Muscle layer of colon (tissue), 2 donors: ENCODE measurements around the gene CCDC85B.
A peak's percentile ranks its signal among the peaks of the same experiment; 100 is the strongest.

Source experiments
- H3K27ac ChIP-seq: one replicate; pipeline ENCODE4 v1.7.0; 2013; ENCODE audit warnings: low read depth, mild to moderate bottlenecking, low read length, moderate library complexity
- H3K27me3 ChIP-seq, 2 donors: one replicate each; pipeline ENCODE4 v1.7.0; 2013; ENCODE audit warnings: low read length in 2 of 2, mild to moderate bottlenecking in 2 of 2; ENCODE audit not compliant: insufficient read depth in 2 of 2, control insufficient read depth in 1 of 2
- H3K36me3 ChIP-seq: one replicate; pipeline ENCODE4 v1.7.0; 2013; ENCODE audit warnings: mild to moderate bottlenecking, low read length; ENCODE audit not compliant: insufficient read depth
- H3K4me1 ChIP-seq: one replicate; pipeline ENCODE4 v1.7.0; 2013; ENCODE audit warnings: mild to moderate bottlenecking, low read length; ENCODE audit not compliant: insufficient read depth
- H3K4me3 ChIP-seq, 2 donors: one replicate each; pipeline ENCODE4 v1.7.0; 2013; ENCODE audit warnings: low read length in 2 of 2, low read depth in 1 of 2, mild to moderate bottlenecking in 1 of 2, moderate library complexity in 1 of 2
- H3K9ac ChIP-seq: one replicate; pipeline ENCODE4 v1.7.0; 2013; ENCODE audit warnings: low read length
- H3K9me3 ChIP-seq: one replicate; pipeline ENCODE4 v1.7.0; 2013; ENCODE audit warnings: mild to moderate bottlenecking, low read length
- donor health status: abdominal sarcoma.
- donor health status: Adenocarcinoma of cecum.

CCDC85B gene

GRCh38 chr11:65895482-65895981, 5.1 kb downstream of the CCDC85B start:
- peaks cover 21% of the 10 kb centered on the region for H3K4me1 ChIP-seq

GRCh38 chr11:65896034-65896999, 5.8 kb downstream of the CCDC85B start:
- Histone ChIP-seq H3K27me3 (peaks cover 7 to 8% of the 10 kb centered on the region in 2 donors), H3K9ac (no peak overlapping the region), H3K4me3 (no peak overlapping the region), H3K4me1 (peaks cover 25% of the 10 kb centered on the region), H3K9me3 (no peaks in the 10 kb centered on the region), H3K27ac (no peak overlapping the region), H3K36me3 (no peaks in the 10 kb centered on the region)

More at GRCh38 chr11:65895482-65895981, 5.1 kb downstream of the CCDC85B start:
- Histone ChIP-seq H3K9ac (no peak overlapping the region), H3K9me3 (no peaks in the 10 kb centered on the region), H3K4me3 (no peak overlapping the region), H3K27ac (no peak overlapping the region), H3K36me3 (no peaks in the 10 kb centered on the region), H3K27me3 (peaks cover 7 to 8% of the 10 kb centered on the region in 2 donors)

- Histone ChIP-seq H3K9ac (no peak overlapping the region), H3K4me3 (no peak overlapping the region), H3K27ac (no peak overlapping the region), H3K4me1 (peaks cover 21% of the 10 kb centered on the region), H3K9me3 (no peaks in the 10 kb centered on the region), H3K27me3 (peaks cover 7 to 8% of the 10 kb centered on the region in 2 donors), H3K36me3 (no peaks in the 10 kb centered on the region)
Measured at GRCh38 chr11:65897020-65897471, 6.6 kb downstream of the CCDC85B start.

- H3K9ac ChIP-seq = no peak overlapping the region
- H3K27ac ChIP-seq = no peak overlapping the region
- H3K36me3 ChIP-seq = no peaks in the 10 kb centered on the region
- H3K4me3 ChIP-seq = peak overlapping the region in 1 of 2 donors; percentile 42
- no peaks in the 10 kb centered on the region for H3K9me3 ChIP-seq
- peaks cover 7 to 8% of the 10 kb centered on the region in 2 donors for H3K27me3 ChIP-seq
- H3K4me1 ChIP-seq = peaks cover 5% of the 10 kb centered on the region
Measured at GRCh38 chr11:65898656-65899355, 8.3 kb downstream of the CCDC85B start.

GRCh38 chr11:65899356-65900124, 9.1 kb downstream of the CCDC85B start:
- peak overlapping the region; percentile 42 to 49 for H3K4me3 ChIP-seq
- peaks cover 4% of the 10 kb centered on the region for H3K4me1 ChIP-seq
- H3K36me3 ChIP-seq = no peaks in the 10 kb centered on the region
- H3K27ac ChIP-seq = peak overlapping the region; percentile 52
- H3K9me3 ChIP-seq = no peaks in the 10 kb centered on the region
- H3K27me3 ChIP-seq = peaks cover 7 to 8% of the 10 kb centered on the region in 2 donors
- H3K9ac ChIP-seq = no peak overlapping the region

GRCh38 chr11:65900125-65900898, 9.8 kb downstream of the CCDC85B start, which contains the start of gene FOSL1:
FOSL1 (minus strand) TSS chr11:65900388; CDS start chr11:65900339, 49 bp downstream.
- H3K27ac ChIP-seq = peak within 1 kb of the TSS; percentile 52
- H3K27me3 ChIP-seq = peaks cover 7 to 8% of the 10 kb centered on the region in 2 donors
- no peak within 1 kb of the TSS for H3K9ac ChIP-seq
- H3K4me3 ChIP-seq = peak within 1 kb of the TSS; percentile 42 to 49
- H3K36me3 ChIP-seq = no peaks in the 10 kb centered on the region
- no peaks in the 10 kb centered on the region for H3K9me3 ChIP-seq
- peaks cover 4% of the 10 kb centered on the region for H3K4me1 ChIP-seq

- Histone ChIP-seq H3K9me3 (no peaks in the 10 kb centered on the region), H3K4me1 (peaks cover 4% of the 10 kb centered on the region), H3K4me3 (peak overlapping the region; percentile 42 to 49), H3K36me3 (no peaks in the 10 kb centered on the region), H3K27me3 (peaks cover 7 to 8% of the 10 kb centered on the region in 2 donors), H3K27ac (no peak overlapping the region), H3K9ac (no peak overlapping the region)
Measured at GRCh38 chr11:65900899-65901180, 10.4 kb downstream of the CCDC85B start.

GRCh38 chr11:65903068-65903481, 12.6 kb downstream of the CCDC85B start:
- Histone ChIP-seq H3K9me3 (no peaks in the 10 kb centered on the region), H3K4me3 (no peak overlapping the region), H3K4me1 (peaks cover 4% of the 10 kb centered on the region), H3K27ac (no peak overlapping the region), H3K36me3 (no peaks in the 10 kb centered on the region), H3K9ac (no peak overlapping the region), H3K27me3 (peaks cover 7 to 8% of the 10 kb centered on the region in 2 donors)

- Histone ChIP-seq H3K27ac (no peak overlapping the region), H3K9me3 (no peaks in the 10 kb centered on the region), H3K4me1 (peaks cover 4% of the 10 kb centered on the region), H3K4me3 (no peak overlapping the region), H3K9ac (no peak overlapping the region), H3K27me3 (peaks cover 3 to 8% of the 10 kb centered on the region in 2 donors), H3K36me3 (no peaks in the 10 kb centered on the region)
Measured at GRCh38 chr11:65903715-65904114, 13.2 kb downstream of the CCDC85B start.

- Histone ChIP-seq H3K36me3 (no peaks in the 10 kb centered on the region), H3K27ac (no peak overlapping the region), H3K4me3 (no peak overlapping the region), H3K4me1 (peaks cover 5% of the 10 kb centered on the region), H3K27me3 (no peaks in the 10 kb centered on the region), H3K9ac (no peak overlapping the region), H3K9me3 (no peaks in the 10 kb centered on the region)
Measured at GRCh38 chr11:65906602-65907001, 16.1 kb downstream of the CCDC85B start.
